Fibroblast of the conjunctiva (primary cell): ENCODE results near the gene KDM4B.

Experiments used
- DNase-seq: peaks from one replicate; pipeline ENCODE4 v3.0.0-alpha.2; 2010; ENCODE audit warnings: low read depth

Gene KDM4B

DNA sequence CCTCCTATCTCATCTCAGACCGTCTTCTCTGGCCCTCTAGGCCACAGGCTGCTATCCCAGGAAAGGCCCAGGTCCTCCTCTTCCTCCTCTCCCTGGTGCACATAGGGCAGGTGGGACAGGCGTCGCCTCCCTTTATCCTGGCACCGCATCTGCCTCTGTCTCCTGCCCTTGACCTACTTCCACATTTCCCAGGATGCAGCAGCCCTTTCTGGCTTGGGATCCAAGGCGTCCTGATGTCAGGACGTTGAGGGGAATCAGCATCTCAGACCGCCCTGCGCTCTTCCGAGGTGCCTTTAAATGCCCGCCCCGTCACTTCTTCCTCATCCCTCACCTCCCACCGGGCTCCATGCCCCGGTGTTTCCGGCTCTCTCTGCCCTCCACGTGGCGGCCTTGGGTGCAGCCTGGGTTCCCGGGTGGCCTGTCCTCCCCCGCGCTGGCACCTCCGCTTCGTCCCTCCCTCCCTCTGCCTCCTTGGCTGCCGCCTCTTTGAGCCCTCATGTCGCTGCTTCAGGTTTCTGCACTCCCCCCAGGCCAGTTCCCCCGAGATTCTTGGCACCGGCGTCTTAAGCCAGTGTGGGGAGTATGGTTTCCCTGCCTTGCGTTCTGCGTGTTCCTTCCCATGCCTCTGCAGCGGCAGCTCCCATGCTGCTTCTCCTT lies 66.3 kb downstream of the KDM4B start:
- DNase-seq, result no peak

DNA sequence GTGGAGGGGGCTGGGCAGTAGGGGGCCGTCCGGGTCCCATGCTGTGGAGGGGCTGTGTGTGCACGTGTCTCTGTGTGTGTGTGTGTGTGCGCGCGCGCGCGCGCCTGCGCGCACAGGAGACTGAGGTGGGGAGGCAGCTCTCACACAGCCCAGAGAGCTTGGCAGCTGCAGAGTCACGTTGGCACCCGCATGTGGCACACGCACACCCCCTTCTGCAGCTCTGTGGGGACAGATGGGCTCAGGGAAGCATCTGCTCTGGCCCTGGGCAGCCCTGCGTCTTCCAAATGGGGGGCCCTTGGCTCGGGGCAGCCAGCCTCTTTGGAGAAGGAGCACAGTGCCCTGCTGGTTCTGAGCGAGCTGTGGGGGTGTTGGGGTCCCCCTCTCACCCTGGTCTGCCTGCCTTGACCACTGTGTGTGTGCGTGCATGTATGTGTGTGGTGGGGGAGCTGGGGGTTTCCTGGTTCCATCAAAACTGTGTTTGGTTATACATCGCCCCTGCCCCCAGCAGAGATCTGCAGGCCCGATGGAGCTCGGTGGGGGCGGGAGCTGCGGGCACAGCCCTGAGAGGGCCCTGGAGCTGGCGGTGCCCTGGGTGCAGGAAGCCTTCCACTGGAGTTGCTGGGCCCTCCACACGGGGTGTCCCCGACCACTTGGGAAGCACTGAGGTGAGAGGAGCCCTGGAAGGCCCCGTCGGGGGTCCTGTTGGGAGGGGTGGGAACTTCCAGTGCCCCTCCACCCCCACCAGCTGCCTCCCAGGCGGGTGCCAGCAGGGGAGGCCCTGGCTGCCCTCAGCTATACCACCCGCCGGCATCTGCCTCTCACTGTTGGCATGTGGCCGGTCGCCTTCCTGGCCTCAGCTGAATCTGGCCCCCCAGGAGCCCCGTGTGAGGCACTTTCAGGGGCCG lies 67.1 kb downstream of the KDM4B start:
- no peak for DNase-seq

DNA sequence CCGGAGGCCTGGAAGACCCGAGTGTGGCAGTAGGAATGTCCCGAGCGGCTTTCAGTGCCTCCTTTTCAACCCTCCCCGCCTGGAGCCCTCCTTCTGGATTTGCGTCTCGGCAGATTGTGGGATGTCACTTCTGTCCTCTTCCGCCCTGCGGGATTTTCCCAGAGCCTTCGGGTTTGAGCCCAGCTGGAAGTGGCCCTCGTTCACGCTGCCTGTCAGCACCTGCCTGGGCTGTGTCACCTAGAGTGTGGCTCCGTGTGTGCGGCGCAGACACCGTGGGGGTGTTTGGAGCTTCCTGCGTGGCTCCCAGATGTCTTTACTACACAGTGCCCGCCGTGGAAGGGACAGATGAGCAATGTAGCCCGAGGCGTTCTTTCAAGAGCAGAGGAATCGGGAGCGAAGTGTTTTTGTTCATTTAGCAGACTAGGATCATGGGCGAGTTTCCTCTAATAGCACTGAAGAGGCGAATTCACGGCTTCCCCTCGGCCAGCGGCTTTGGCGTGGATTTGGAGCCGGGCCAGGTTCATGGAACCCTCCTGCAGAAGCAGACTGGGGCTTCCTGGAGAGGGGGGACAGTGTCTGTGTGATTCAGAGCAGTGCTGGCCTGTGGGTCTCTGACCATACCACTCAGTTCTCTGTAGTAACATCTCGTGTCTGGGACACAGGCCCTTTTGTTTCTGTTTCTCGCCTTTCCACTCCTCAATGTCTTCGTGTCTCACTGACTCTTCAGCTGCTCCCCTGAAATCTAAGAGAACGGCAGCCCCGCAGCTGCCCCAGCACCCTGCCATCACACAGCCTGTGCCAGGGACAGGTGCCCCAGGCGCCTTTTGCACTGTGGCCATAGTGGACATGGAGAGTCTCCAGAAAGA lies 68.0 kb downstream of the KDM4B start:
- no peak for DNase-seq

DNA sequence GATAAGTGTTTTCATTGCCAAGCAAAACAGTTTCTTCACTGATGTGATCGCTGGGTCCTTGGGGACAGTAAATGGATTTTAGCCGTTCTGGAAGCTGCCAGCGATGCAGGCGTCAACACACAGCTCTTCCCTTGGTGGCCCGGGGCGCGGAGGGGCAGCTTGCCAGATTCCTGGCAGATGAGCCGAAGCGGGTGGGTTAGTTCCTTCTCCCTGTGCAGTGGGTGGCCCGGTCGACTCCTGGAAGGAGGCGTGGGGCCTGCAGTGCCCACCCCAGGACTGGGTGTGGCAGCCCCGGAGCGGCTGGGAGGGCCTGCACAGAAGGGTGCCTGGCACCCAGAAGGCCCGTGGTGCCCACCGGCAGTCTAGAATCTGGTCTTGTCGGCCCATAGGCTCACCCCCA lies 69.0 kb downstream of the KDM4B start:
- DNase-seq, result no peak

DNA sequence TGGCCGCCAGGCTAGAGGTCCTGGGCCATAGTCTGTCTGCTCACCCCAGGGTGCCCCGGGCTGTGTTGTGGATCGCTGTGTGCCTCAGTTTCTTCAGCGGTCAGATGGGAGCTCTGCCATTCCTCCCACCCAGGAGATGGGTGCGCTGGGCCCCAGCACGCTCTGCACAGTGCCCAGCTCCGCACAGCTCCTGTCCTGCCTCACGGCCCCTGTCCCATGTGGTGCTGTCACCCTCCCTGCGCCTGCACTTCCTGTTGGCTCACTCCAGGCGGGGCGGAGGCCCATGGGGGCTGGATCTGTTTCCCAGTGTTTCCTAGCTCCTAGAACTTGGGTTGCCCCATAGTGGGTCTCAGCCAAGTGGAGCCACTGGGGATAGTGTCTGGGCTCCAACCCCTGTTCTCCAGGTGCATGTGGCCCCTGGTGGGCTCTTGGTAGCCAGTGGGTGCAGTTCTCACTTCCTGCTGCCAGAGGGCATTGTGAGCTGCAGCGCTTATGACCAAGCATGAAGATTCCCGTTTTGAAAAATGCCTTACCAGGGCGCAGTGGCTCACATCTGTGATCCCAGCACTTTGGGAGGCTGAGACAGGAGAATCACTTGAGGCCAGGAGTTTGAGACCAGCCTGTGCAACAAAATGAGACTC lies 69.8 kb downstream of the KDM4B start:
- no peak for DNase-seq

DNA sequence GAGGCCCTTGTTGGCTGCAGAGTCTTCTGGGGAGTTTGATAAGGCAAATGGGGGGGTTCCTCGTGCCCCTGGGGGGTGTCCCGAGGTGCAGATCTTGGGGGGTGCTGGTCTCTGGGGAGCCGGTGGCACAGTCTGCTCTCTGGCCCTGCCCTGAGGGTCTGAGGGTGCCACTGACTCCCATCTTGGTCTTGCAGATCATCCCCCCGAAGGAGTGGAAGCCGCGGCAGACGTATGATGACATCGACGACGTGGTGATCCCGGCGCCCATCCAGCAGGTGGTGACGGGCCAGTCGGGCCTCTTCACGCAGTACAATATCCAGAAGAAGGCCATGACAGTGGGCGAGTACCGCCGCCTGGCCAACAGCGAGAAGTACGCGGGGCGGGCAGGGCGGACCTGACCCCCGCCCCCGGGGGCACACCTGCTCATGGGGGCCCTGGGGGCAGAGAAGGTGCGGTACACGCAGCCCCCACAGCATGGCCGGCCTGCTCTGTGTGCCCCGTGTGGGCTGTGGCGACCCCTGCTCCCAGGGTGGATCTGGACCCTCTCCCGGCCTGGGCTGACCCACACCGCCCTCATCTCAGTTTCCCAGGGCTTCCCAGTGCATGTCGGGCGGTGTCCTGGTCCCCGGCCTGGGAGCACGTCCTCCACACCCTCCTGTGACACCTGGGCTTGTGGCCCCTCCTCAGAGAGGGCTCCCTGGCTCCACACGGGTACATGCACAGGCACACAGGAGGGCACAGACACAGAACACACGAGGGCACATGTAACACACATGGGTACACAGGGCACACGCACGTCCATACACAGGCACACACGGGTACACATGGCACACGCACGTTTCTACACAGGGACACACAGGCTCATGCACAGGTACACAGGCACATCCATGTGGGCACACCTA lies 71.0 kb downstream of the KDM4B start:
- DNase-seq, result no peak

DNA sequence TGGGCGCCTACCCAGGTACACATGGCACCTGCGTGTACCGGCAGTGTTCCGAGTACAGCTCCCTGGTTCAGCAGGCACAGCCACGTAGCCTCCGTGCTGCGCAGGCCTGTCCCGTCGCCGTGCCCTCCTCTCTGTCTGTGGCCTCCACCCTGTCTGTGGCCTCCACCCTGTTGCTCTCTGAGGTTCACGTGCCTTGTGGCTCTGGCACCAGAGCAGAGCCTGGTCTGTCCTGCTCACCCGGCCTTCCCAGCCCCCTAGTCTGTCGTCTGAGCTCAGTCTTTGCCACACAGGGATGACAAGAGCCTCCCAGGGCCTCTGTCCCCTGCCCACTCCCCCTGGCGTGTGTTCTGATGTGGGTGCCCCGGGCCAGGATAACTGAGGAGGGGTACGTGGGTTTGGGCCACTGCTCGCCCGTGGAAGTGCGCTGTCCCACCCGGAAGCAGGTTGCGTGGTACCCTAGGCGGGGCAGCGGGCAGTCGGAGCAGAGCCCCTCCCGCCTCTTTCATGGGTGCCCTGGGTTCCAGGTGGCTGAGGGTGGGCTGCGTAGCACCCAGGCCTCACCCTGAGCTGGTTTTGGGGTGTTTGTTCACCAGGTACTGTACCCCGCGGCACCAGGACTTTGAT lies 71.7 kb downstream of the KDM4B start:
- DNase-seq, result no peak

DNA sequence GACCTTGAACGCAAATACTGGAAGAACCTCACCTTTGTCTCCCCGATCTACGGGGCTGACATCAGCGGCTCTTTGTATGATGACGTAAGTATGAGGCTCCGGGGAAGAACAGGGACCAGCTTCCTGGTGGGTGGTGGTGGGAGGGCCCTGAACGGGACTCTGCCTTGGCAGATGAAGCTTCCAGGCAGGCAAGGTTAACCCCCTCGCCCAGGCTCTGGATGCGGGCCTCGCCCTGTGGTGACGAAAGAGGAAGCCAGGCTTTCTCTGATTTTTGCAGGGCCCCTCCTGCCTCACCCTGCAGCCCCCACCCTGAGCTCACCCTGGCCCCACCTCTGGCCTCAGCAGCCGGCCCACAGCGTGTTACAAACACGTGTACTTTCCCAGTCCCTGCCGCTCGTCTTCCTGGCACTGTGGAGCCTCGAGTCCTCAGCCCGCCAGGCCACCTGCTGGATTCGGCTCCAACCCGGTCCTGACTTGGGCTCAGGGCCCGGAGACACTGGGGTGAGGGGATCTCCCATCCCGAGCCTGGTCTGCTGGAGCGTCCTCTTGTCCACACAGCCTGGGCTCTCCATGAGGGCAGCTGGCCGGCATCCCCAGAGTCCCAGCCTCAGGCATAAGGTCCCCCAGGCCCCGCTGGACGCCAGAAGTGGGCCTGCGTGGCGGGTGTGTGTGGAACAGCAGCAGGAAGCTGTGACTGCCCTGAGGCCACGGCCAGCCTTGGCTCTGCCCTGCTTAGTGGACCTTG lies 72.4 kb downstream of the KDM4B start:
- DNase-seq, result no peak

DNA sequence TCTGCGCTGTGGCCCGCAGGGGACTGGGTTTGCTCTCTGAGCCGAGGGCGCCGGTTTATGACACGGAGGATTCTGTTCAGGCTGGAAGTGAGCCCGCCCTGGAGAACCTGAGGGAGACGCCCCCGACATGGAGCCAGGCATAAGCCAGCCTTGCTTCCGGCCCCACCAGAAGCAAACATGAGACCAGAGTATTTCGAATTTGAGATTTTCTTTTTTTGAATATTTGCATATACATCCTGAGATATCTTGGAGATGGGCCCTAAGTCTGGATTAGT lies 72.9 kb downstream of the KDM4B start:
- no peak for DNase-seq

DNA sequence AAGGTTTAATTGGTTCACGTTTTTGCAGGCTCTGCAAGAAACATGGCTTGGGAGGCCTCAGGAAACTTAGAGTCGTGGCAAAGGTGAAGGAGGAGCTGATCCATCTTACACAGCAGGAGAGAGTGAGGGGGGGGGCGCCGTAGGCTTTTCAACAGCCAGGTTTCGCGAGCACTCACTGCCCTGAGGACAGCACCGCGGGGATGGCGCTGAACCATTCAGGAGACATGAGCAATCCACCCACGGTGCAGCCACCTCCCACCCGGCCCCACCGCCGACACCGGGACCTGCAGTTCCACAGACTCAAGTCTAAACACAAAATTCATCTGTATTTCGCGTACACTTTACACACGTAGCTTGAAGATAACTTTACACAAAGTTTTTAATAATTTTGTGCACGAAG lies 73.6 kb downstream of the KDM4B start:
- no peak for DNase-seq

DNA sequence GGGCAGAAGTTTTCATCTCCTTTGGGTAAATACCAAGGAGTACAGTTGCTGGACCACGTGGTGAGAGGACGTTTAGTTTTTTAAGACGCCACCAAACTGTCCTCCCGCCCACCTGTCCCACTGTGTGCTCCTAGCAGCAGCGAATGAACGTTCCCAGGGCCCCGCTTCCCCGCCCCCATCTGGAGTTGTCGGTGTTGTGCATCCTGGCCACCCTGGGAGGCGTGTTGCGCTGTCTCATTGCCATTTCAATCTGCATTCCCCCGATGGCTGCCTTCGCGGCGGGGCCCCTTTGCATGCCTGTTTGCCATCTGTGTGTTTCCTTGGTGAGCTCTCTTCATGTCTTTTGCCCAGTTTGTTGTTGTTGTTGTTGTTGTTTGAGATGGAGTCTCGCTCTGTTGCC lies 76.1 kb downstream of the KDM4B start:
- DNase-seq, result no peak

DNA sequence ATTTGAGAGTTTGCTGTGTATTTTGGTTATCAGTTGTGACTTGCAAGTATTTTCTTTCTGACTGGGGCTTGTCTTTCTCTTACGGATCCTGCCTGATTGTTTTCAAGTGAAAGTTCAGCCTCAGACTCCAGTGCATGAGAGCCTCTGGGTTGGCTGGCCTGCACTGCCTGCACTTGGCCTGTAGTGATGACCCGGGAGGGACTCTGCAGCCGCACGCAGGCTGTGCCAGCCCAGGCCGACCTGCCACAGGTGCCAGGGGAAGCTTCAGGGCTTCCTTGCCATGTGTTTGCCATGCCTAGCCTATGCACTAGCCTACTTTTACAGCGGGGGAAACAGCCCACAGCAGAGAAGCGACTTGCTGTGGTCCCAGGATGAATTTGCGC lies 77.0 kb downstream of the KDM4B start:
- DNase-seq, result no peak

DNA sequence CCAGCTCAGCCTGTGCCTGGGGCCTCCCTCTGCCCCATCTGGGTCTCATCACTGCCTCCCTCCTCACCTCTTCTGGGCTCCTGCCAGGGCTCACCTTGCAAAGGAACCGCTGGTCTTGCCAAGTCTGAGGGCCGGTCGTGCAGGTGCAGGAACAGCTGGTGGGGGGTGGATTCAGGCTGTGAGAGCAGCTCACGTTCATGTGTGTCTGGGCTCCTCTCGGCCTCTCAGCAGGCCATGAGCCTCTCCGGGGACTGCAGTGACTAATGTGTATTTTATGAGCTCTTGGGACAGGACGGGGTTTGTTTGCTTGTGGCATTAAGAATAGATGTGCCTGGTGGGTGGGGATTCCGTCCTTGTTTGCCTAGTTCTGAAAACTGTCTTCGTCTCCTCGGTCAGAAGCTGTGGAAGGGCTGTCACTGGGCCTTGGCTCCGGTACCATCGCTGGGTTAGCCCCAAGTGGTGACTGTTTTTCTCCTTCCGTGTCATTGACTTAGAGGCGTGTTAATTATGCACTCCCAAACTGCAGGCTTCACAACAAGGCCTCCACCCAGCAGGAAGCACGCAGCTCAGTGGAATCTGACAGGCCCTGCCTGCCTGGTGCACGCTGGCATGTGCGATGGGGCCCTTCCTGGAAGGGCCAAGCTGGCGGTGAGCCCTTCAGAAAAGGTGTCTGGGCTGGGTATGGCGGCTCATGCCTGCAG lies 77.6 kb downstream of the KDM4B start:
- DNase-seq, result no peak

DNA sequence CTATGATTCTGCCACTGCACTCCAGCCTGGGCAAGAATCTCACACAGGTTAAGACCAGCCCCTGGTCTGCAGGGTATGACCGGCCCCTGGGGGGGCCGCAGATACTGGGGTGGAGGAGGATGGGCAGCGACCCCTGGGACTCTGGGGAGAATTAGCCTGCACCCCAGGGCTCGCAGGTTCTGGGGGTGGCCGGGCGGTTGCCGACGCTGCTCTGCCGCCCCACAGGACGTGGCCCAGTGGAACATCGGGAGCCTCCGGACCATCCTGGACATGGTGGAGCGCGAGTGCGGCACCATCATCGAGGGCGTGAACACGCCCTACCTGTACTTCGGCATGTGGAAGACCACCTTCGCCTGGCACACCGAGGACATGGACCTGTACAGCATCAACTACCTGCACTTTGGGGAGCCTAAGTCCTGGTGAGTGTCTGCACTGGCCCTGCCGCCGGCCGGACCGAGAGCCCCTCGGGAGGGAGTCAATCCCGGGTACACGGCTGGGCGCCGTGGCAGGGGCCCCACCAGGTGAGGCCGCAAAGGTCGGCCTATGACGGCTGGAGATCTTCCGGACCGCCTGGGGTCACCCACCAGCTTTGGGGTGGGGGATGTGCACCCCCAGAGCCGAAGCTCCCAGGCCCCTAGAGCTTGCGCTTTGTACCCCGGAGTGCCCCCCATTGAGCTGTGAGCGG lies 78.5 kb downstream of the KDM4B start:
- no peak for DNase-seq

DNA sequence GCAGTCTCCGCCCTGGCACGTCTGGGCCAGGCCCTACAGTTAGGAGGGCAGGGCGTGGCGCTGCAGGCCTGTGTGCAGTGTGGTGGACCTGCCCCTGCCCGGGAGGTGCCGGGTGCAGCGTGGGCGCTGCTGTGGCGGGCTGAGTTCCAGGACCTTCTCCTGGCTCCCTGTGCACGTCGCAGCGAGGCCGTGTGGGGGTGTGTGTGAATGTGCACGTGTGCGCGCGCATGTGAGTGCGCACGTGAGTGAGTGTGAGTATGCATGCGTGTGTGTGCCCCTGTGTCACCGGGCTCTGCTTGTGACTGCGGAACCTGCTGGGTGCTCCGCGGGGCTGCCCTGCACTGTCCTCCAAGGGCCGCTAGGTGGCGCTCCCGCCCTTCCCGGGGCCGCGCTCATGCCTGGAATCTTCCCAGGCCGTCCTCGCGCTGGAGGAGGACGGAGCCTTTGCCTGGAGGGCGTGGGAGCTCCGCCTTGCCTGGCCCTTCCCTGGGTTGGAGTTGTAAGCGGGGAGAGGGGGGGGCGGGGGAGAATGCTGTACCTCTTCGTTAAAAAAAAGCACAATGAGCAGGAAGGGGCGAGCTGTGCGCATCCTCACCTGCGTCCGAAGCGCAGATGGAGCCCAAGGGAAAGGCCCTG lies 79.3 kb downstream of the KDM4B start:
- DNase-seq, result peak; percentile 69

DNA sequence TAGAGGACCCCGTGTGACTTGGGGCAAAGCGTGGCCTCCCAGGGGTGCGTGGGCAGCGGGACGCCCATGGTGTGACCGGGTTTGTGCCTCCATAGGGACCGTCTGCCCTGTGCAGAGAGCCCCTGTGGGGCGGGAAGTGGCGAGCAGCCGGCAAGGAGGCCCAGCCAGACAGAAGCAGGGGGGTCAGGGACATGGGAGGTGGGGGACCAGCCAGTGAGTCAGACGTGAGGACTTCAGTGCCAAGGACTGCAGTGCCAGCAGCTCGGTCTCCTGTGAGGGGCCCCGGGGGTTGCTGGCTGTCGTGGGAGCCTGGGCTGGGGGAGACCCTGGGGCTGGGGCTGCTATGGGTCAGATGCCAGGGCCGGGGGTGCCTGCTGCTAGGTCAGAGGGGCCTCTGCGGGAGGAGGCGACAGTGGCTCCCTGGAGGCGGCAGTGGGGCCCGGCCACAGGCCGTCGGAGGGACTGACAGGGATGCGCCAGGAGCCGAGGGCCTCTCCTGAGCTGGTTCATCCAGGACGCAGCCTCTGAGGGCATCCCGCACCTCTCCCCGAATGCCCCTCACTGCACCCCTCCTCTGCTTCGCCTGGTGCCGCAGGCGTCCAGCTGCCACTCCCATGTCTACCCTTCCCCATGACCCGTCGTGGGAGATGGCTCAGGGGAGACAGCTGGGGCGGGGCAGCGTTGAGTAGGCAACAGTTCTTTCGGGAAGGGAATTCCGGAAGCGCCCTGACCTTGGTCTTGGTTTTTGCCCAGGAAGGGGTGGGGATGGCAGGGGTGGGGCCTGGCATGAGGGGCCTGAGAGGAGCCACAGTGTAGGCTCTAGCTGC lies 80.0 kb downstream of the KDM4B start:
- DNase-seq, result no peak

DNA sequence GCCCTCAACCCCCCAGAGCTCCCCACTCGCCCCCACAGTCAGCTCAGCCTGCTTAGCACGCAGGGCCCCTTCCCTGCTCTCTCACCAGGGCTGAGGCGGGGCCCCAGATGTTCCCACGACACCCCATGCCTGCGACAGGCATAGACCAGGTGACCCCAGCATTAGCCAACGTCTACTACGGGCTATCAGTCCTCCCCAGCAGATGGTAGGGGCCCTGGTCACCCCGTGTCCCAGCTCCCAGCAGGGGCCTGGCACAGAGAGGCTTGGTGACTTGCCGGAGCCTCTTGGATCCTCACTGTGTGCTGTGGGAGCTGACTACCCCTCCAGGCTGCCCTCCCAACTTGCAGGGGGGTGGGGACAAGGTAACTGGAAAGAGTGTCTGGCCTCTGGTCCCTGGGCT lies 80.6 kb downstream of the KDM4B start:
- DNase-seq, result no peak
